K562 (cell line): Measurements from ENCODE around the gene ZNF438. TPM values are rescaled to one million over a fixed set of nuclear protein-coding genes. Genes with fewer than 3 reads are reported as not detected.

Source experiments
- CBX3 ChIP-seq, 2 experiments: IDR thresholded peaks; 1 replicate in 1 of 2; 2 replicates in 1 of 2; pipeline ENCODE4 v1.6.1; 2012; ENCODE audit warnings: inconsistent platforms in 2 of 2, low read length in 2 of 2, borderline replicate concordance in 1 of 2, control low read depth in 1 of 2
- DNMT1 ChIP-seq: fragments of 450-650 bp; IDR thresholded peaks from 2 replicates; pipeline ENCODE4 v1.6.1; 2016; ENCODE audit warnings: antibody characterized with exemption, mild to moderate bottlenecking
- E2F3 ChIP-seq: fragments of 250-450 bp; sonication (Bioruptor Pico); IDR thresholded peaks from 2 replicates; pipeline ENCODE4 v1.4.0; 2020; ENCODE audit warnings: mild to moderate bottlenecking
- FOXP1 ChIP-seq: sonication (generic); formaldehyde crosslinking; IDR thresholded peaks from 2 replicates; pipeline ENCODE4 v1.8.0; 2022; ENCODE audit warnings: mild to moderate bottlenecking, missing genetic modification reagents
- HNRNPLL ChIP-seq: fragments of 200-400 bp; formaldehyde crosslinking; IDR thresholded peaks from 2 replicates; pipeline ENCODE4 v1.6.1; 2017; ENCODE audit warnings: low read length, low read depth, mild to moderate bottlenecking; ENCODE audit not compliant: poor library complexity, severe bottlenecking
- ILF3 ChIP-seq: fragments of 450-650 bp; IDR thresholded peaks from 2 replicates; pipeline ENCODE4 v1.6.1; 2018; ENCODE audit warnings: antibody characterized with exemption, mild to moderate bottlenecking, moderate library complexity, borderline replicate concordance
- KLF6 ChIP-seq: fragments of 250-450 bp; sonication (Bioruptor Pico); IDR thresholded peaks from 2 replicates; pipeline ENCODE4 v1.4.0; 2020; ENCODE audit warnings: mild to moderate bottlenecking, moderate library complexity, borderline replicate concordance
- MIER1 ChIP-seq: fragments of 450-650 bp; IDR thresholded peaks from 2 replicates; pipeline ENCODE4 v1.6.1; 2016; ENCODE audit warnings: antibody characterized with exemption, mild to moderate bottlenecking, low read depth
- MTA3 ChIP-seq: fragments of 450-650 bp; formaldehyde crosslinking; IDR thresholded peaks from 2 replicates; pipeline ENCODE4 v1.6.1; 2017; ENCODE audit warnings: mild to moderate bottlenecking, borderline replicate concordance
- RB1 ChIP-seq: fragments of 450-650 bp; IDR thresholded peaks from 2 replicates; pipeline ENCODE4 v1.6.1; 2017; ENCODE audit warnings: low read depth, mild to moderate bottlenecking
- SNIP1 ChIP-seq: fragments of 450-650 bp; IDR thresholded peaks from 2 replicates; pipeline ENCODE4 v1.7.1; 2017; ENCODE audit warnings: low read depth, mild to moderate bottlenecking
- SRF ChIP-seq, 2 experiments: fragments of 250-450, 450-650 bp in 1 of 2; sonication (Bioruptor Pico) in 1 of 2; sonication (generic) in 1 of 2; formaldehyde crosslinking; IDR thresholded peaks; 2 replicates each; pipeline versions ENCODE4 v1.5.0 to v1.5.1; 2020 to 2022; ENCODE audit warnings: mild to moderate bottlenecking in 1 of 2, missing genetic modification reagents in 1 of 2
- TAF9B ChIP-seq: fragments of 450-650 bp; IDR thresholded peaks from 2 replicates; pipeline ENCODE4 v1.6.1; 2018; ENCODE audit warnings: mild to moderate bottlenecking; ENCODE audit not compliant: partially characterized antibody
- U2AF2 ChIP-seq: fragments of 200-400 bp; formaldehyde crosslinking; optimal IDR thresholded peaks from 2 replicates; pipeline ENCODE3; 2017; ENCODE audit warnings: low read depth, mild to moderate bottlenecking, low read length
- XRCC5 ChIP-seq: fragments of 200-400 bp; formaldehyde crosslinking; IDR thresholded peaks from 2 replicates; pipeline ENCODE4 v1.6.1; 2017; ENCODE audit warnings: low read depth, mild to moderate bottlenecking, low read length
- ZBTB7A ChIP-seq: IDR thresholded peaks from 2 replicates; pipeline ENCODE4 v1.6.1; 2011; ENCODE audit warnings: low read depth, mild to moderate bottlenecking, low read length, moderate library complexity, borderline replicate concordance; ENCODE audit not compliant: control insufficient read depth
- ZNF23 ChIP-seq: fragments of 250-450 bp; sonication (Bioruptor Pico); IDR thresholded peaks from 2 replicates; pipeline ENCODE4 v1.4.0; 2020; ENCODE audit warnings: mild to moderate bottlenecking
- ZNF384 ChIP-seq: IDR thresholded peaks from 2 replicates; pipeline ENCODE4 v1.6.1; 2012; ENCODE audit warnings: low read depth, low read length, improper control_type of control experiment
- ZNF586 ChIP-seq: fragments of 450-650 bp; formaldehyde crosslinking; conservative IDR thresholded peaks from 2 replicates; pipeline ENCODE4 v1.4.0; 2020; ENCODE audit warnings: mild to moderate bottlenecking, moderate library complexity
- polyA plus RNA-seq, 8 experiments: library from polyadenylated mRNA; depleted of rRNA in 4 of 8; stranded (reverse) in 5 of 8; unstranded in 3 of 8; fragments of >200 nt; fragmentation: Nextera tagmentation in 2 of 8; fragmentation: Illumina TruSeq in 1 of 8; extraction: Ambion mirVana in 2 of 8; extraction: Trizol in 1 of 8; gene quantifications; 2 replicates each; pipeline versions ENCODE4 v1.2.1 to v1.2.3, GENCODE V29; 2011 to 2014; ENCODE audit warnings: inconsistent platforms in 1 of 8, missing spikeins in 1 of 8
- total RNA-seq, 7 experiments: library from RNA; depleted of rRNA in 6 of 7; stranded (reverse); fragments of >200 nt in 6 of 7; fragmentation: Illumina TruSeq in 2 of 7; extraction: Trizol in 2 of 7; gene quantifications; 2 replicates each; pipeline versions ENCODE4 v1.2.1 to v1.2.3, GENCODE V29; 2011 to 2021; ENCODE audit warnings: low replicate concordance in 1 of 7
- TF ChIP-seq, protein P1 (sequence below), 2 experiments: fragments of 450-650 bp in 1 of 2; IDR thresholded peaks; 2 replicates each; pipeline ENCODE4 v1.6.1; 2011 to 2017; ENCODE audit warnings: low read depth in 2 of 2, antibody characterized with exemption in 1 of 2, borderline replicate concordance in 1 of 2, low read length in 1 of 2, mild to moderate bottlenecking in 1 of 2, mixed read lengths in 1 of 2; ENCODE audit not compliant: control insufficient read depth in 1 of 2
- TF ChIP-seq, protein P2 (sequence below): fragments of 250-450 bp; sonication (Bioruptor Pico); IDR thresholded peaks from 2 replicates; pipeline ENCODE4 v1.8.0; 2022; ENCODE audit warnings: inconsistent platforms
- TF ChIP-seq, protein P3 (sequence below), 2 experiments: IDR thresholded peaks; 2 replicates each; pipeline ENCODE4 v1.6.1; 2011; ENCODE audit warnings: borderline replicate concordance in 1 of 2, control low read depth in 1 of 2, low read depth in 1 of 2, low read length in 1 of 2, mild to moderate bottlenecking in 1 of 2, mixed read lengths in 1 of 2, moderate library complexity in 1 of 2; ENCODE audit not compliant: insufficient read depth in 1 of 2, insufficient read length in 1 of 2, poor library complexity in 1 of 2, severe bottlenecking in 1 of 2; ENCODE audit errors: extremely low read depth in 1 of 2

Gene ZNF438
- total and polyA plus RNA-seq, 9 of the 15 experiments (the other 6 are each of a cell fraction or from before 2014, with no cell fraction given), result 0.45 to 1.5 (median 0.91) TPM

DNA sequence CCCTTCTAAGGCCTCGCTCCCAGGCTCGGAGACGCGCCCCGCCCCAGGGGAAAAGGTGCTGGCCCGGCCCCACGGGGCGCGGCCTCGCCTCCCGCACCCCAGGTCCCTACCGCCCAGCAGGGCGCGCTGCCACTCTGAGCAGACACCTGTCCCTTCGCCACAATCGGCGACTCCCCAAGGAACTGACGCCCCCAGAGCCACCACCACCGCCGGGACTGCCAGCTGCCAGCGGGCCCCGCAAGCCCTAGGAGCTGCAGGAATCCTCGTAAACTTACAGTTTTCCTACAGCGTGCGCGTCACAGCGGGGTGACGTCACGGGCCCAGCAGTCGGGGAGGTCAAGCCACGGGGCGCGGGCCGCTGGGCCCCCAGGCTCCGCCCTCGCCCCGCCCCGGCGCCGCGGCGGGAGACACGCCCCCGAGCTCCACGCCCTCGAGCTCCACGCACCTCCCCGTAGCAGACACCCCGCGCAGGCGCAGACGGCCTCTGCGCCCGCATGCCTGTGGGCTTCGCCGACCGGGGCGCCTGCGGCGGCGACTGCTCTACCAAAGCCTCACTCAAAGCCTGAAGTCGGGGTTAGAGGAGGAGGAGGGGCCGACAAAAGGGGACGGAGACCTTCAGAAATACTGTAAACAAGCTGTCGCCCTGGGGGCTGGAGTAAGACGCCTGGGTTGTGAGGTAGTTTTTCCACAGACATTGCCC lies at the start of gene ZNF438 (continued):
- TF ChIP-seq, protein P1, sequence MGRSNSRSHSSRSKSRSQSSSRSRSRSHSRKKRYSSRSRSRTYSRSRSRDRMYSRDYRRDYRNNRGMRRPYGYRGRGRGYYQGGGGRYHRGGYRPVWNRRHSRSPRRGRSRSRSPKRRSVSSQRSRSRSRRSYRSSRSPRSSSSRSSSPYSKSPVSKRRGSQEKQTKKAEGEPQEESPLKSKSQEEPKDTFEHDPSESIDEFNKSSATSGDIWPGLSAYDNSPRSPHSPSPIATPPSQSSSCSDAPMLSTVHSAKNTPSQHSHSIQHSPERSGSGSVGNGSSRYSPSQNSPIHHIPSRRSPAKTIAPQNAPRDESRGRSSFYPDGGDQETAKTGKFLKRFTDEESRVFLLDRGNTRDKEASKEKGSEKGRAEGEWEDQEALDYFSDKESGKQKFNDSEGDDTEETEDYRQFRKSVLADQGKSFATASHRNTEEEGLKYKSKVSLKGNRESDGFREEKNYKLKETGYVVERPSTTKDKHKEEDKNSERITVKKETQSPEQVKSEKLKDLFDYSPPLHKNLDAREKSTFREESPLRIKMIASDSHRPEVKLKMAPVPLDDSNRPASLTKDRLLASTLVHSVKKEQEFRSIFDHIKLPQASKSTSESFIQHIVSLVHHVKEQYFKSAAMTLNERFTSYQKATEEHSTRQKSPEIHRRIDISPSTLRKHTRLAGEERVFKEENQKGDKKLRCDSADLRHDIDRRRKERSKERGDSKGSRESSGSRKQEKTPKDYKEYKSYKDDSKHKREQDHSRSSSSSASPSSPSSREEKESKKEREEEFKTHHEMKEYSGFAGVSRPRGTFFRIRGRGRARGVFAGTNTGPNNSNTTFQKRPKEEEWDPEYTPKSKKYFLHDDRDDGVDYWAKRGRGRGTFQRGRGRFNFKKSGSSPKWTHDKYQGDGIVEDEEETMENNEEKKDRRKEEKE (IDR thresholded peaks at IDR 0.05; ENCODE audit: borderline replicate concordance in 1 of 2, control insufficient read depth in 1 of 2, low read depth in 2 of 2, low read length in 1 of 2), result no peak
- TF ChIP-seq MTA3 (peak; percentile 82), ZNF586 (CRISPR knock-in tag) (0 out of 2 replicates have a peak, but pooled peaks have one; percentile 36), ZNF23 (no peak), MIER1 (no peak), CBX3 (IDR thresholded peaks at IDR 0.05; ENCODE audit: borderline replicate concordance in 1 of 2, low read length in 2 of 2) (peak in 1 of 2 experiments; percentile 74; a peak in 1 of 3 replicates), SRF (CRISPR knock-in tag; IDR thresholded peaks at IDR 0.05) (peak in 1 of 2 experiments; percentile 56; a peak in 1 of 4 replicates), ILF3 (no peak), XRCC5 (no peak), HNRNPLL (peak; percentile 39), KLF6 (CRISPR knock-in tag) (no peak), SNIP1 (no peak), TAF9B (no peak), ZNF384 (no peak), E2F3 (CRISPR knock-in tag) (peak; percentile 31; the same call in 1 of the 2 replicates), RB1 (peak; percentile 79), ZBTB7A (peak; percentile 37; the same call in 1 of the 2 replicates), FOXP1 (CRISPR knock-in tag) (no peak), DNMT1 (no peak), U2AF2 (no peak)
- TF ChIP-seq, protein P2, sequence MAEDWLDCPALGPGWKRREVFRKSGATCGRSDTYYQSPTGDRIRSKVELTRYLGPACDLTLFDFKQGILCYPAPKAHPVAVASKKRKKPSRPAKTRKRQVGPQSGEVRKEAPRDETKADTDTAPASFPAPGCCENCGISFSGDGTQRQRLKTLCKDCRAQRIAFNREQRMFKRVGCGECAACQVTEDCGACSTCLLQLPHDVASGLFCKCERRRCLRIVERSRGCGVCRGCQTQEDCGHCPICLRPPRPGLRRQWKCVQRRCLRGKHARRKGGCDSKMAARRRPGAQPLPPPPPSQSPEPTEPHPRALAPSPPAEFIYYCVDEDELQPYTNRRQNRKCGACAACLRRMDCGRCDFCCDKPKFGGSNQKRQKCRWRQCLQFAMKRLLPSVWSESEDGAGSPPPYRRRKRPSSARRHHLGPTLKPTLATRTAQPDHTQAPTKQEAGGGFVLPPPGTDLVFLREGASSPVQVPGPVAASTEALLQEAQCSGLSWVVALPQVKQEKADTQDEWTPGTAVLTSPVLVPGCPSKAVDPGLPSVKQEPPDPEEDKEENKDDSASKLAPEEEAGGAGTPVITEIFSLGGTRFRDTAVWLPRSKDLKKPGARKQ (CRISPR knock-in tag), result no peak
- TF ChIP-seq, protein P3, sequence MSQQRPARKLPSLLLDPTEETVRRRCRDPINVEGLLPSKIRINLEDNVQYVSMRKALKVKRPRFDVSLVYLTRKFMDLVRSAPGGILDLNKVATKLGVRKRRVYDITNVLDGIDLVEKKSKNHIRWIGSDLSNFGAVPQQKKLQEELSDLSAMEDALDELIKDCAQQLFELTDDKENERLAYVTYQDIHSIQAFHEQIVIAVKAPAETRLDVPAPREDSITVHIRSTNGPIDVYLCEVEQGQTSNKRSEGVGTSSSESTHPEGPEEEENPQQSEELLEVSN (IDR thresholded peaks at IDR 0.05; ENCODE audit: borderline replicate concordance in 1 of 2, extremely low read depth in 1 of 2, insufficient read depth in 1 of 2, insufficient read length in 1 of 2, low read depth in 1 of 2, low read length in 1 of 2, poor library complexity in 1 of 2, severe bottlenecking in 1 of 2), result peak; percentile 92 to 97
